Cardiac septum (tissue), 1 donor: Measurements from ENCODE around the gene ERP44. TPM values are rescaled to one million over a fixed set of nuclear protein-coding genes. Genes with fewer than 3 reads are reported as not detected.
"Not testable (repeated sequence)": the region's sequence is repeated elsewhere in the genome, so short reads cannot be mapped to it uniquely, and the experiment has no call there.

Source experiments
- DNase-seq: peaks from one replicate; pipeline ENCODE4 v3.0.0-alpha.2; 2020; ENCODE audit warnings: low spot score
- intact Hi-C: fragments of 100-400 bp; cut with DNase I; formaldehyde crosslinking; loops from one replicate; pipeline ENCODE4 v1.14.0; 2022
- total RNA-seq: library from RNA; stranded (reverse); fragmentation: NEBNext Ultra II Directional; extraction: Animal tissue kit (Norgen Biotek cat#: 25700); gene quantifications from one replicate; pipeline ENCODE4 v1.2.1, GENCODE V29; 2021
- donor health status: DM: no; HTN: no; CAD: no.

Gene ERP44
- total RNA-seq, 1 donor from 2014 or later: 14.8 TPM

- no peak for DNase-seq
- intact Hi-C loops: no loop called here
Measured at GRCh38 chr9:100021931-100022330, 76.9 kb downstream of the ERP44 start.

GRCh38 chr9:100020121-100020795, 78.5 kb downstream of the ERP44 start:
- no peak for DNase-seq
- intact Hi-C loops: no loop called here

- intact Hi-C loops: no loop called here
- DNase-seq: no peak
Measured at GRCh38 chr9:100019541-100019940, 79.3 kb downstream of the ERP44 start.

GRCh38 chr9:100014846-100015245, 84.0 kb downstream of the ERP44 start:
- intact Hi-C loops: no loop called here
- DNase-seq: no peak

- intact Hi-C loops: no loop called here
- DNase-seq: no peak
Measured at GRCh38 chr9:100013573-100013972, 85.2 kb downstream of the ERP44 start.

- no peak for DNase-seq
- intact Hi-C loops: no loop called here
Measured at GRCh38 chr9:100012279-100012678, 86.5 kb downstream of the ERP44 start.

GRCh38 chr9:100011062-100011681, 87.6 kb downstream of the ERP44 start:
- intact Hi-C loops: no loop called here
- no peak for DNase-seq

GRCh38 chr9:99999797-100000196, 99.0 kb downstream of the ERP44 start:
- DNase-seq: no peak

GRCh38 chr9:99998866-99999265, 99.9 kb downstream of the ERP44 start:
- intact Hi-C loops: no loop called here
- DNase-seq: no peak

More at GRCh38 chr9:99999797-100000196, 99.0 kb downstream of the ERP44 start:
- intact Hi-C loops: no loop called here

GRCh38 chr9:99998266-99998665, 100.5 kb downstream of the ERP44 start:
- no peak for DNase-seq
- intact Hi-C loops: no loop called here

GRCh38 chr9:99990508-99990907, 108.3 kb downstream of the ERP44 start:
- intact Hi-C loops: not testable (repeated sequence)

GRCh38 chr9:99986642-99987041, 112.2 kb downstream of the ERP44 start:
- intact Hi-C loops: no loop called here
- DNase-seq: no peak

More at GRCh38 chr9:99990508-99990907, 108.3 kb downstream of the ERP44 start:
- not testable (repeated sequence) for DNase-seq

GRCh38 chr9:99980598-99980997, 118.2 kb downstream of the ERP44 start:
- intact Hi-C loops: no loop called here
- no peak for DNase-seq

- intact Hi-C loops: no loop called here
- no peak for DNase-seq
Measured at GRCh38 chr9:99978221-99978620, 120.6 kb downstream of the ERP44 start.

GRCh38 chr9:99977033-99977792, 121.6 kb downstream of the ERP44 start:
- intact Hi-C loops: no loop called here

GRCh38 chr9:99973455-99973854, 125.3 kb downstream of the ERP44 start:
- no peak for DNase-seq
- intact Hi-C loops: no loop called here

More at GRCh38 chr9:99977033-99977792, 121.6 kb downstream of the ERP44 start:
- DNase-seq: no peak

GRCh38 chr9:99971410-99971809, 127.4 kb downstream of the ERP44 start:
- no peak for DNase-seq
- intact Hi-C loops: no loop called here

GRCh38 chr9:99970481-99970880, 128.3 kb downstream of the ERP44 start:
- no peak for DNase-seq
- intact Hi-C loops: no loop called here

- DNase-seq: no peak
- intact Hi-C loops: no loop called here
Measured at GRCh38 chr9:99967457-99967856, 131.3 kb downstream of the ERP44 start.

GRCh38 chr9:99966716-99967115, 132.1 kb downstream of the ERP44 start:
- intact Hi-C loops: no loop called here
- no peak for DNase-seq

- no peak for DNase-seq
- intact Hi-C loops: no loop called here
Measured at GRCh38 chr9:99966001-99966400, 132.8 kb downstream of the ERP44 start.
